ENCODE measurements around the gene ACACA. TPM values are rescaled to one million over a fixed set of nuclear protein-coding genes. Genes with fewer than 3 reads are reported as not detected.

ACACA gene
- total and polyA plus RNA-seq, 9 of the 15 experiments (the other 6 are each of a cell fraction or from before 2014, with no cell fraction given) = 35.9 to 135 (median 88.4) TPM

GRCh38 chr17:37134050-37134449 lies 272.6 kb downstream of the ACACA start (continued):
- TF ChIP-seq ATF2 (CRISPR knock-in tag; IDR thresholded peaks at IDR 0.05) (no peak), FOXP1 (CRISPR knock-in tag; IDR thresholded peaks at IDR 0.05) (no peak), ZNF263 (CRISPR knock-in tag; IDR thresholded peaks at IDR 0.05; ENCODE audit: borderline replicate concordance) (no peak), SIN3B (IDR thresholded peaks at IDR 0.05; ENCODE audit: low read depth) (no peak), JUN (IDR thresholded peaks at IDR 0.05; ENCODE audit: borderline replicate concordance, low read depth, low read length) (no peak), JUN (CRISPR knock-in tag; IDR thresholded peaks at IDR 0.05; ENCODE audit: borderline replicate concordance) (no peak), GATA2 (CRISPR knock-in tag; IDR thresholded peaks at IDR 0.05) (peak; percentile 56), KLF16 (IDR thresholded peaks at IDR 0.05) (no peak), BCL6 (CRISPR knock-in tag; IDR thresholded peaks at IDR 0.05) (no peak), FOXK2 (conservative IDR thresholded peaks at IDR 0.05 in 1 of 2, IDR thresholded peaks at IDR 0.05 in 1 of 2; ENCODE audit: low read depth in 2 of 2) (peak; percentile 48 to 54; a peak in 2 of 4 replicates), IRF2 (CRISPR knock-in tag; IDR thresholded peaks at IDR 0.05) (no peak), DACH1 (IDR thresholded peaks at IDR 0.05; ENCODE audit: partially characterized antibody) (no peak), SMARCC2 (IDR thresholded peaks at IDR 0.05; ENCODE audit: low read depth) (no peak), MLX (CRISPR knock-in tag; conservative IDR thresholded peaks at IDR 0.05) (no peak), KLF13 (tag; IDR thresholded peaks at IDR 0.05; ENCODE audit: borderline replicate concordance, low read depth) (no peak), ATF1 (CRISPR knock-in tag; IDR thresholded peaks at IDR 0.05) (no peak), ATF1 (tag; IDR thresholded peaks at IDR 0.05) (peak; percentile 49), TFAP4 (CRISPR knock-in tag; IDR thresholded peaks at IDR 0.05; ENCODE audit: borderline replicate concordance) (peak; percentile 27), SMAD4 (CRISPR knock-in tag; conservative IDR thresholded peaks at IDR 0.05) (peak; percentile 58; the same call in 1 of the 2 replicates), ZBTB33 (CRISPR knock-in tag; IDR thresholded peaks at IDR 0.05) (no peak), YY1 (IDR thresholded peaks at IDR 0.05; ENCODE audit: borderline replicate concordance in 1 of 3, control insufficient read depth in 1 of 3, extremely low read depth in 1 of 3, insufficient read depth in 3 of 3, insufficient read length in 1 of 3, insufficient replicate concordance in 2 of 3, low read depth in 1 of 3, low read length in 2 of 3) (no peak), MAFF (IDR thresholded peaks at IDR 0.05; ENCODE audit: low read length) (no peak), DDX20 (tag; IDR thresholded peaks at IDR 0.05; ENCODE audit: low read depth) (no peak)

All from K562 (cell line).